Activated T-helper 2 cell treated with anti-CD3 and anti-CD28 coated beads, Interferon-gamma antibody, Interleukin-2, Interleukin-4, amounts not matched to agents 10 μg/mL and 5 μg/mL and 100 μg/mL, durations not matched to agents 14 hours and 24 hours and 36 hours (primary cell): ENCODE measurements around the gene GGTLC2. TPM values are rescaled to one million over a fixed set of nuclear protein-coding genes. Genes with fewer than 3 reads are reported as not detected.
"Not testable (repeated sequence)": the region's sequence is repeated elsewhere in the genome, so short reads cannot be mapped to it uniquely, and the experiment has no call there.

Source experiments
- DNase-seq: peaks from one replicate; pipeline ENCODE4 v3.0.0; 2021; ENCODE audit warnings: low spot score
- H3K27ac Mint-ChIP-seq: one replicate; pipeline ENCODE4 v1.8.0; 2021; ENCODE audit warnings: mixed read lengths
- H3K27me3 Mint-ChIP-seq: one replicate; pipeline ENCODE4 v1.8.0; 2021; ENCODE audit warnings: low read depth, mixed read lengths
- H3K36me3 Mint-ChIP-seq: one replicate; pipeline ENCODE4 v1.8.0; 2021; ENCODE audit warnings: low read depth, mixed read lengths
- H3K4me1 Mint-ChIP-seq: one replicate; pipeline ENCODE4 v1.8.0; 2021; ENCODE audit warnings: low read depth, mixed read lengths
- H3K4me3 Mint-ChIP-seq: one replicate; pipeline ENCODE4 v1.8.0; 2021; ENCODE audit warnings: low read depth, mild to moderate bottlenecking, moderate library complexity, mixed read lengths
- H3K9me3 Mint-ChIP-seq: one replicate; pipeline ENCODE4 v1.8.0; 2021; ENCODE audit warnings: mixed read lengths
- intact Hi-C: fragments of 100-400 bp; cut with micrococcal nuclease; formaldehyde crosslinking; loops from one replicate; pipeline ENCODE4 v1.15.1; 2023
- total RNA-seq: library from RNA; stranded (reverse); gene quantifications from 2 replicates; pipeline ENCODE4 v1.2.3, GENCODE V29; 2022

Gene GGTLC2
- total RNA-seq, 1 donor from 2014 or later = not detected

GRCh38 chr22:22648863-22649536 is 4.6 kb downstream of the GGTLC2 start:
- H3K9me3 Mint-ChIP-seq, H3K4me3 Mint-ChIP-seq, intact Hi-C loops, H3K27ac Mint-ChIP-seq, H3K4me1 Mint-ChIP-seq, H3K36me3 Mint-ChIP-seq, DNase-seq, H3K27me3 Mint-ChIP-seq: not testable (repeated sequence)

GRCh38 chr22:22649761-22650160 is 5.3 kb downstream of the GGTLC2 start:
- H3K4me3 Mint-ChIP-seq, H3K27me3 Mint-ChIP-seq, H3K36me3 Mint-ChIP-seq, H3K4me1 Mint-ChIP-seq, DNase-seq, intact Hi-C loops, H3K9me3 Mint-ChIP-seq, H3K27ac Mint-ChIP-seq: not testable (repeated sequence)

GRCh38 chr22:22650398-22650797 is 6.0 kb downstream of the GGTLC2 start:
- H3K27me3 Mint-ChIP-seq, H3K4me3 Mint-ChIP-seq, H3K9me3 Mint-ChIP-seq, H3K36me3 Mint-ChIP-seq, DNase-seq, H3K27ac Mint-ChIP-seq, intact Hi-C loops: not testable (repeated sequence)
- peaks cover 12% of the 10 kb centered on the region for H3K4me1 Mint-ChIP-seq

GRCh38 chr22:22650803-22651515 is 6.5 kb downstream of the GGTLC2 start:
- peaks cover 12% of the 10 kb centered on the region for H3K4me1 Mint-ChIP-seq
- H3K27ac Mint-ChIP-seq, H3K36me3 Mint-ChIP-seq, H3K27me3 Mint-ChIP-seq, intact Hi-C loops, H3K9me3 Mint-ChIP-seq, DNase-seq, H3K4me3 Mint-ChIP-seq: not testable (repeated sequence)

- H3K27ac Mint-ChIP-seq, H3K27me3 Mint-ChIP-seq, intact Hi-C loops, H3K4me3 Mint-ChIP-seq, H3K9me3 Mint-ChIP-seq, H3K36me3 Mint-ChIP-seq, DNase-seq: not testable (repeated sequence)
- peaks cover 12% of the 10 kb centered on the region for H3K4me1 Mint-ChIP-seq
These were observed 7.2 kb downstream of the GGTLC2 start for GRCh38 chr22:22651593-22651992.

- H3K27ac Mint-ChIP-seq, H3K27me3 Mint-ChIP-seq, DNase-seq, intact Hi-C loops, H3K36me3 Mint-ChIP-seq, H3K9me3 Mint-ChIP-seq, H3K4me3 Mint-ChIP-seq: not testable (repeated sequence)
- peaks cover 12% of the 10 kb centered on the region for H3K4me1 Mint-ChIP-seq
These were observed 7.7 kb downstream of the GGTLC2 start for GRCh38 chr22:22652102-22652501.

GRCh38 chr22:22652573-22652972 is 8.2 kb downstream of the GGTLC2 start:
- H3K27me3 Mint-ChIP-seq, H3K9me3 Mint-ChIP-seq, H3K36me3 Mint-ChIP-seq, DNase-seq, H3K4me3 Mint-ChIP-seq, H3K27ac Mint-ChIP-seq, intact Hi-C loops: not testable (repeated sequence)
- H3K4me1 Mint-ChIP-seq = peaks cover 12% of the 10 kb centered on the region

GRCh38 chr22:22653677-22654381 is 9.4 kb downstream of the GGTLC2 start:
- H3K36me3 Mint-ChIP-seq, intact Hi-C loops, DNase-seq: not testable (repeated sequence)

GRCh38 chr22:22655452-22656290 is 11.3 kb downstream of the GGTLC2 start:
- DNase-seq = no peak
- H3K27ac Mint-ChIP-seq = no peak overlapping the region
- no peak overlapping the region for H3K4me3 Mint-ChIP-seq
- no peaks in the 10 kb centered on the region for H3K9me3 Mint-ChIP-seq
- no peaks in the 10 kb centered on the region for H3K36me3 Mint-ChIP-seq
- H3K4me1 Mint-ChIP-seq = peaks cover 12% of the 10 kb centered on the region
- H3K27me3 Mint-ChIP-seq = peaks cover 11% of the 10 kb centered on the region
- intact Hi-C loops = no loop called here

More at GRCh38 chr22:22653677-22654381, 9.4 kb downstream of the GGTLC2 start:
- not testable (repeated sequence) for H3K27ac Mint-ChIP-seq, H3K27me3 Mint-ChIP-seq, H3K4me3 Mint-ChIP-seq, H3K9me3 Mint-ChIP-seq
- H3K4me1 Mint-ChIP-seq = peaks cover 12% of the 10 kb centered on the region

GRCh38 chr22:22657712-22658111 is 13.3 kb downstream of the GGTLC2 start:
- no peak for DNase-seq
- Mint-ChIP-seq H3K27ac (no peak overlapping the region), H3K27me3 (peaks cover 13% of the 10 kb centered on the region), H3K4me1 (peaks cover 11% of the 10 kb centered on the region), H3K36me3 (no peaks in the 10 kb centered on the region), H3K9me3 (no peaks in the 10 kb centered on the region), H3K4me3 (no peak overlapping the region)
- intact Hi-C loops = no loop called here

- no peak for DNase-seq
- Mint-ChIP-seq H3K27ac (no peak overlapping the region), H3K36me3 (no peaks in the 10 kb centered on the region), H3K4me3 (no peak overlapping the region), H3K27me3 (peaks cover 17% of the 10 kb centered on the region), H3K4me1 (no peaks in the 10 kb centered on the region), H3K9me3 (no peaks in the 10 kb centered on the region)
- intact Hi-C loops = no loop called here
These were observed 16.9 kb downstream of the GGTLC2 start for GRCh38 chr22:22661275-22661674.

GRCh38 chr22:22662095-22662494 is 17.7 kb downstream of the GGTLC2 start:
- DNase-seq = no peak
- no peak overlapping the region for H3K4me3 Mint-ChIP-seq
- H3K36me3 Mint-ChIP-seq = no peaks in the 10 kb centered on the region
- H3K4me1 Mint-ChIP-seq = no peaks in the 10 kb centered on the region
- H3K9me3 Mint-ChIP-seq = no peaks in the 10 kb centered on the region
- H3K27ac Mint-ChIP-seq = no peak overlapping the region
- H3K27me3 Mint-ChIP-seq = peaks cover 17% of the 10 kb centered on the region
- intact Hi-C loops = no loop called here
